B cell (primary cell): Measurements from ENCODE around the gene BCL2L13.

Source experiments
- CTCF ChIP-seq: fragments of 200-600 bp; IDR thresholded peaks from one replicate; pipeline ENCODE4 v1.8.0; 2022; ENCODE audit warnings: antibody characterized with exemption, mild to moderate bottlenecking
- EZH2 ChIP-seq: IDR thresholded peaks from 2 replicates; pipeline ENCODE4 v1.6.1; 2012; ENCODE audit warnings: borderline replicate concordance, low read depth, mild to moderate bottlenecking, moderate library complexity, low read length; ENCODE audit not compliant: insufficient read depth, poor library complexity, severe bottlenecking

GRCh38 chr22:17775781-17776465 is 137.4 kb downstream of the BCL2L13 start:
- TF ChIP-seq CTCF (no peak), EZH2 (no peak)
